Ureter (tissue), 1 donor: ENCODE data around the gene CAMKMT. TPM values are rescaled to one million over a fixed set of nuclear protein-coding genes. Genes with fewer than 3 reads are reported as not detected.

Experiments used
- DNase-seq: peaks from one replicate; pipeline ENCODE4 v3.0.0-alpha.2; 2020; ENCODE audit warnings: low spot score
- total RNA-seq: library from RNA; stranded (reverse); gene quantifications from one replicate; pipeline ENCODE4 v1.2.4, GENCODE V29; 2023
- donor health status: DM: yes; HTN: yes; CAD: no.

The CAMKMT gene
- total RNA-seq, 1 donor from 2014 or later = 23.6 TPM

DNA sequence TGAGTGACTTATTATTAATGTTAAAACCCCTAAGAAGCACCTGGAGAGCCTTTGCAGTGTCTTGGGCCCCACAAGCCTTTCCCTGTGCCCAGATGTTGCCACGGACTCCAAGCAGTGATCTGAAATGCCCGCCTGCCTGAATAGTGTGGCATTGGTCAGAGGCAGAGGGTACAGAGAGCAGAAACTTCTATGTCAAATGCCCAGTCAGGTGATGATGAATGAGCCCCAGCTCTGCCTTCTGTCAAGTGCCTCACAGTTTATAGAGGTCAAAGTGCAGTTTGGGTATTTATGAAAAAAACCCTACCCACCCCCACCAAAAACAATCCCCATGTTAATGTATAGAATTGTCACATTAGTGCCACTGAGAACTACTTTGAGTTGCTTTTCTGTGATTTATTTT, 409.8 kb downstream of the CAMKMT start:
- no peak for DNase-seq

GRCh38 chr2:44772131-44772530, 410.4 kb downstream of the CAMKMT start:
- DNase-seq = no peak

GRCh38 chr2:44772669-44773378, 411.1 kb downstream of the CAMKMT start:
- no peak for DNase-seq

DNA sequence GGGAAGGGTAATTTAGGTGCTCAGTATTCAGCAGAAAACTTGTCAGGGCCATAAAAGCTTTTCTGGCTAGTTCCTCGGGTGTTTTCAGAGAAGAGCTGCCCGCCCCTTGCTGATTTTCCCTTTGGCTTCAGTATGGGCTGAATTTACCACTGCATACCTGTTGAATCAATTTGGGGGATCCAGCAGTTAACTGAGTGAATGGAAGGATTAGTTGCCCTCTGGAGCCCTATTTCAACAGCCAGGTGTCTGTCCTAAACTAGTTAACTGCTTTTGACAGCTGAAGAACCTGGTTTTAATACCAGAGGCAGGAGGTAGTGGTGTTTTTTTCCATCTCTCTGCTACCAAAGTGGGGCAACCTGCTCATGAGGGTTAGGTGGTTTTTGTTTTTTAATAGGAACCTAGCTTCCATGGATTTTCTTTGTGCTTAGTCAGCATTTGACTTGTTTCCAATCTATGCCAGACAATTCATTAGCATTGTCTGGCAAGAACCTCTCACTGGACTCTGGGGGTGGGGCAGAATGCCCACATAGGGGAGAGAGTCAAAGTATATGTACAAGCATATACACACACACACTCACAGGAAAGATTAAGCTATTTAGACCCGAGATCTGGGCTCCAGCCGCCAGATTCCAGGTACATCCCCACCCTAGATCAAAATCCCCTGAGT, 413.2 kb downstream of the CAMKMT start:
- DNase-seq = no peak

DNA sequence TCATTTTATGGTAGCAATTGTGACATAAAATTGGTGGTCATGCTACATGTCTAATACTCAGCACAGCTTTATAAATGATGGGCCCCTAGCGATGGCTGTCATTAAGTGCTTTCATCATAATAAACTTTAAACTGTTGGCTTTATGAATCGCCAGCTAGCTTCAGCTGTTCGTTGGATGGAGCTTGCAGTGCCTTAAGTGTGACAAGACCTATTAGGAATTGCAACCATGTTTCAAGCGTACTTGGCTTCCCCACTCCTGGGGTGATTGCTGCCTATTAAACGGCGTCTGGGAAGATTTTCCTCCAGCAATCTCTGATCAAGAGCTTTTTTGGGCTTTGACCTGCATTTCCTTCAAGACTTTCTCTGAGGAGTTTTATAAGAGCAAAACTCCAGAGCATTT, 415.3 kb downstream of the CAMKMT start:
- DNase-seq = no peak

GRCh38 chr2:44777537-44777936, 415.8 kb downstream of the CAMKMT start:
- DNase-seq = no peak

DNA sequence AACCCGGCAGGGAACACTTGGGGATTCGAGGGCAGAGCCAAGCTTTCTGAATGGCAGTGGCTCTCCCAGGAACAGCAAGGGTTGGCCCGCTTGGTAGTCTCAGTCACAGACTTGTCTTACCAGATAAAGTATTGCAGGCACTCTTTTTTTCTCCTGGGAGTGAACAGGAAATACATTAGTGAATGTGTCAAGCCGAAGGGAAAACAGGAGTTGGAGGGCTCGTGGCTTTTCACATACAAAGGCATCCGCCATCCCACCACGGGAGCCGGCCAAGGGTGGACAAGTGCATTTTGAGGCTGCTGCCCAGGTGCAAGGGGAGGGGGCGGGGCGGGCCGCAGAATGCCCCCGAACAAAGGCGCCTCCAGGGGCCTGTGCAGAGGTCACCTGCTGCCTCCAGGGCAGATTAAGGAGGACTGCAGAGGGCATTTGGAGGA, 416.5 kb downstream of the CAMKMT start:
- no peak for DNase-seq

DNA sequence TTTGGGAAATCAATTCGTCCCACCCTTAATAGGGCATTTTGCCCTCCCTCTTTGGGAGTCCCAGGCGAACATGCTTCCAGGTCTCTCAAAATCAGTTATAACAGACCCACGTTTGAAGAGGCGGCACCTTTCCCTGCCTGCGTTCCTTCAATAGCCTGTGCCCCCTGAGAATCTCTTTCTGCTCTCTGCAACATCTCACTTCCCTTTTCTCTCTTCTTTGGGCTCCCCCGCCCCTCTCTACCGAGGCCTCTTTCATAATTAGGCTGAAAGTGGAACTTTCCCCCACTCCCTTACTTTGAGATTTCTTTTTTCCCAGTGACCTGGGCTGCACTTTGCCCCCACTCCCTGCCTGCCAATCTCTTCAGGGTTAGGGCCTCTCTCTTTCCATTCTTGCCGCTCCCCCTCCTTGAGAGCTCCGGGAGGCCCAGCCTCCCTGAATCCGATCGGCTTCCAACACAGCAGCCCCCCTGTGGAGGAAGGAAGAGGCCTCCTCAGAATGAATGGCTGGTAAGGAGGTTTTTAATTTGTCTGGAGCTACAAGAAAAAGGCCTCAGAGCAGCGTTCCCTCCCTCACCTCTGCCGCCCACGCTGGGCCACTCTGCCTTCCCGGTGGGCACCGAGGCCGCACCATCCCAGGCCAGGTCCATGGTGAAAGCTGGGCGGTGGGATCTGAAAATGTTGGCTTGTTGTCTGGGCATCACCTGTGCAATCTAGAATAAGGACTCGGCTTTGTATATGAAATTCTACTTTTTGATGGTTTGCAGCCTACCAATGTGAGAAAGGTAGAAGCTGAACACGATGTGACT, 417.1 kb downstream of the CAMKMT start:
- DNase-seq = no peak

GRCh38 chr2:44779793-44780192, 418.0 kb downstream of the CAMKMT start:
- DNase-seq = no peak

- no peak for DNase-seq
Observed at GRCh38 chr2:44780406-44780805, 418.7 kb downstream of the CAMKMT start.

GRCh38 chr2:44785433-44785832, 423.7 kb downstream of the CAMKMT start:
- DNase-seq = no peak

DNA sequence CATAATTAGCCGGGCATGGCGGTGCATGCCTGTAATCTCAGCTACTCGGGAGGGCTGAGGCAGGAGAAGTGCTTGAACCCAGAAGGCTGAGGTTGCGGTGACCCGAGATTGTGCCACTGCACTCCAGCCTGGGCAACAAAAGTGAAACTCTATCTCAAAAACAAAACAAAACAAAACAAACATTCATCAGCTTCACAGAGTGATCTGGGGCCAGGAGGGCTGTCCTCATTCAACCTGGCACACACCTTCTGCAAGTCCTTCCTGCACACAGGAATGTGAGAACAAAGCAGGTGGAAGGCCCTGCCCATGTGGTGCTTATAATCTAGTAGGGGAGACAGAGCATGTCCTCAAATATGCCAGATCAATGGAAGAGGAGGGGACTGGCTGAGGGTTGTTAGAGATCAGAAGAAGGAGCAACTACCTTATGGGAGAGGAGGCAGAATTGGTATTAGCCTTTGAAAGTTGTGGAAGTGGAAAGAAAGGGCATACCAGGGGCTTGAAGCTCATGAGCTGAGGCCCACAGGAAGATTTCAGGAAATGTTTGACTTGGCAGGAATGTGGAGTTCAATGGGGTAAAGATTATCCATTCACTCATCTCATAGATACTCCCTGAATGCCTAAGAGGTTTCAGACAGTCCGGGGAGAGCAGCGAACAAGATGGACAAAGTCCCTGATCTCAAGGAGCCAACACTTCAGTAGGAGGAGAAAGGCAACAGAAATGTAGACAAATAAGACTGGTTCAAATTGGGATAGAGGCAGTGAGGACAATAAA, 424.5 kb downstream of the CAMKMT start:
- no peak for DNase-seq

GRCh38 chr2:44786817-44787214, 425.1 kb downstream of the CAMKMT start:
- DNase-seq = no peak

DNA sequence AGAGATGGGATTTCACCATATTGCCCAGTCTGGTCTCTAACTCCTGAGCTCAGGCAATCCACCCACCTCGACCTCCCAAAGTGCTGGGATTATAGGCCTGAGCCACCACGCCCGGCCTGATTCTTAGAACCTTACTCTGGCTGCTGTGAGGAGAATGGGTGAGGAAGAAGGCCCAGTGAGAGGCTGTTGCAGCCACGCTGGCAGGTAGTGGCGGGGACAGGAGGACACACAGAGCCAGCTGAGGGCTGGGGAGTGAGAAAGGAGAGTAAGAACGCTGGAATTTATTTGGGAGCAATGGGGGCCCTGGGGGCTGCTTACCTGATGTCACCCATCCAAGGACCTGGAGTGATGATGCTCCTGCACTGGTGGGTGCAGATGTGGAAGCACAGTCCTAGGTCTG, 425.9 kb downstream of the CAMKMT start:
- DNase-seq = no peak

DNA sequence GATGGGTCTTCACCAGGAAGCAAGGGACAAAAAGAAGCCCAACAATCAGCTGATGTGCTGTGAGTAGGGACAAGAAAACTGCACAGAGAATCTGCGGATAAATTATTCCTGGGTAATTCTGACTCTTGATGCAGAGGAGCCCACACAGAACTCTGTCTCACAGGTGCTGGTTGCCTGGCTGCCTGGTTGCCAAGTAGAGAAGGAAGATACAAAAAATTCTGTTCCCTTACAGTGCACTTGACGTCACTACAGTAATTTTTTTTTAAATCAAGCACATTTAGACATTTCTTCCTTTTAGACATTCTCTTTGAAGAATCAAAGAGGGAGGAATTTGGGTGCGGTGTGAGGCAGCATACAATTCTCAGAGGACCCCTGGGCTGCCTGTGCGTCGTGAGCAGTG, 427.7 kb downstream of the CAMKMT start:
- DNase-seq = no peak

DNA sequence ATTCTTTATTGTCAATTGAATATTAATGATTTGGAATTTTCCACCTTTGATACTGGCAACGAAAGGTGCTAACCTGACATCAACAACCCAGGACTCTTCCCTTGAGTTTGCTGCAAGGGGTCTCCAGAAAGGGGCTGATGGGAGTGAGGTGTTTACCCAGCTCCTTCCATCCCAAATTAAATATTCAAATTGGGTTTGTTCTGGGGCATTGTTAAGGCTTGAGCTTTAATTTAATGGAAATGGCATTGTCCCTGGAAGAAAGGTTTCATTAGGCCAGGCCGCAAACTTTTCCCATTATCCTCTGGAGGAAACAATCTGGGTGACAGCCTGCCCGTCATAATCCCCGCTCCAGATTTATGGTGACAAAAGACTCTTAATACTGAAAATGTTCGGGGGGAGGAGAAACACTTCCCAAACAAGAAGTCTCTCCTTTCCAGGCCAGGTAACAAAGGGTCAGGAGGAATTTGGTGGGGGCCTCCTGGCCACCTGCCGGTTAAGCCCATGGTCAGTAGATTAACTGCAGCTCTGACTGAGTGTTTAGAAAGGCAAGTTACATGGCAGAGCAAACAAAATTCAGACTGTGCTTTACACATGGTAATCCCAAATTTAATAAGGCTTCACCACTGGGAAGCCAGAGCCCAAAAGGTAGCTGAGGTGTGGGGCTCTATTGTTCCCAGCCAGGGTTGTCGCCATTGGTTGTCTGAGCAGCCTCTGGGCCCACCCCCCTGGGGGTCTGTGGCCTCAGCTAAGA, 428.4 kb downstream of the CAMKMT start:
- no peak for DNase-seq

DNA sequence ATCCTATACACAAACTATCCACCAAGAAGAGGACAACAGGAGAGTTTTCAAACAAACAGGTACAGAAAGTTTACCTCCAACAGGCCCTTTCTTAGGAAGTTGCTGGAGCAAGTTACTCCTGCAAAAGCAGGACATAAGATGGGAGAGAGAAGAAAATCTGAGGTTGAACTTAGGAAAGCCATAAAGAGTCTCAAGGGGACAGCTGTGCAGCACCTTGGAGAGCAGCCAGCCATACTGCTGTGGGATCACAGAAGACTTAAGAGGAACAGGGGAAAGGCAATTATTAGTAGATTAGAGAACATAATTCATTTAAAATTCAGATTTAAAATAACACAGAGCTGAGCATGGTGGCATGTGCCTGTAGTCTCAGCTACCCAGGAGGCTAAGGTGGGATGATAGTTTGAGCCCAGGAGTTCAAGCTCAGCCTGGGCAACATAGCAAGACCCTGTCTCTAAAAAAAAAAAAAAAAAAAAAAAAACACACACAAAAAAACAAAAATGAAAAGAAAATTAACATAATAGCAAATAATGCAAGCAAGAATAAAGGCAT, 431.6 kb downstream of the CAMKMT start:
- DNase-seq = no peak

GRCh38 chr2:44796771-44797170, 435.0 kb downstream of the CAMKMT start:
- DNase-seq = no peak

- no peak for DNase-seq
Observed at GRCh38 chr2:44798139-44798659, 436.5 kb downstream of the CAMKMT start.

DNA sequence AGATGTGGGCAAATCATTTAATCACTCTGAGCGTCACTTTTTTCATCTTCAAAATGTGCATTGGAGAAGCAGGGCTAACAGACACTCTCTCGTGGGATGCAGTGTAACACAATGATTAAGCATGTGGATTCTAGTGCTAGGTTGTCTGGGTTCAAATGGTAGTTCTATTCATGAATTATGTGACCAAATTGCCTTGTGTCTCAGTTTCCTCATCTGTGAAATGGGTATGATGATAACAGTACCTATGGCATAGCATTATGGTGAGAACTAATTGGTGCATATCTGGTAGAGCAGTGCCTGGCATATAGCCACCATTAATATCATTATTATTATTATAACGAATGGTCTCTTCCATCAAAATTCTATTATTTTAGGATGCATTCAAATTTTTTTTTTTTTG, 437.4 kb downstream of the CAMKMT start:
- DNase-seq = no peak

- DNase-seq = no peak
Observed at GRCh38 chr2:44799754-44800153, 438.0 kb downstream of the CAMKMT start.
